Hepatocyte (in vitro differentiated cells): ENCODE data around the gene ITGB8. TPM values are rescaled to one million over a fixed set of nuclear protein-coding genes. Genes with fewer than 3 reads are reported as not detected.
"Not testable (repeated sequence)": the region's sequence is repeated elsewhere in the genome, so short reads cannot be mapped to it uniquely, and the experiment has no call there.

Experiments used
- DNase-seq: peaks from one replicate; pipeline ENCODE4 v3.0.0-alpha.2; 2016; ENCODE audit warnings: low spot score
- H2AFZ ChIP-seq: fragments of 200-600 bp; sonication (generic); 2 replicates; pipeline ENCODE4 v1.6.0; 2016; ENCODE audit warnings: antibody characterized with exemption, mild to moderate bottlenecking
- H3K27ac ChIP-seq: fragments of 200-600 bp; sonication (generic); 2 replicates; pipeline ENCODE4 v1.5.1; 2016; ENCODE audit warnings: mild to moderate bottlenecking
- H3K27me3 ChIP-seq: fragments of 200-600 bp; sonication (generic); 2 replicates; pipeline ENCODE4 v1.6.1; 2016
- H3K36me3 ChIP-seq: fragments of 200-600 bp; sonication (generic); replicated peaks from 2 replicates; pipeline ENCODE4 v1.5.1; 2016; ENCODE audit warnings: low read depth; ENCODE audit not compliant: insufficient read depth
- H3K4me1 ChIP-seq: fragments of 200-600 bp; sonication (generic); 2 replicates; pipeline ENCODE4 v1.5.1; 2016; ENCODE audit warnings: mild to moderate bottlenecking, moderate library complexity; ENCODE audit not compliant: insufficient read depth
- H3K4me2 ChIP-seq: fragments of 200-600 bp; sonication (generic); 2 replicates; pipeline ENCODE4 v1.6.0; 2016
- H3K4me3 ChIP-seq: fragments of 200-600 bp; sonication (generic); 2 replicates; pipeline ENCODE4 v1.5.1; 2016; ENCODE audit warnings: mild to moderate bottlenecking
- H3K79me2 ChIP-seq: fragments of 200-600 bp; sonication (generic); 2 replicates; pipeline ENCODE4 v1.6.0; 2017; ENCODE audit warnings: mild to moderate bottlenecking
- H3K9me2 ChIP-seq: fragments of 200-600 bp; sonication (generic); replicated peaks from 2 replicates; pipeline ENCODE4 v1.6.0; 2017; ENCODE audit warnings: mild to moderate bottlenecking; ENCODE audit not compliant: insufficient read depth
- H3K9me3 ChIP-seq: fragments of 200-600 bp; sonication (generic); 2 replicates; pipeline ENCODE4 v1.5.1; 2016; ENCODE audit warnings: low read depth, mild to moderate bottlenecking
- H4K20me1 ChIP-seq: fragments of 200-600 bp; sonication (generic); 2 replicates; pipeline ENCODE4 v1.6.0; 2016; ENCODE audit warnings: mild to moderate bottlenecking; ENCODE audit not compliant: insufficient read depth, poor library complexity, severe bottlenecking
- EZH2 ChIP-seq: fragments of 200-600 bp; sonication (generic); IDR thresholded peaks from 2 replicates; pipeline ENCODE4 v1.6.1; 2016; ENCODE audit warnings: antibody characterized with exemption, mild to moderate bottlenecking, borderline replicate concordance
- EZH2phosphoT487 ChIP-seq: fragments of 200-600 bp; sonication (generic); IDR thresholded peaks from one replicate; pipeline ENCODE4 v1.6.1; 2018; ENCODE audit warnings: antibody characterized with exemption, mild to moderate bottlenecking, low read depth, moderate library complexity; ENCODE audit not compliant: unreplicated experiment, severe bottlenecking
- WGBS: methylation state at CpG from one replicate; pipeline ENCODE4 v1.1.6; 2016; ENCODE audit warnings: low lambda C conversion rate; ENCODE audit errors: missing lambda C conversion rate; 5-methylcytosine and 5-hydroxymethylcytosine counted together
- polyA plus RNA-seq: library from polyadenylated mRNA; unstranded; fragments of >200 nt; fragmentation: Nextera tagmentation; extraction: Ambion mirVana; gene quantifications from 2 replicates; pipeline ENCODE4 v1.2.1, GENCODE V29; 2016
- total RNA-seq: library from RNA; depleted of rRNA; stranded (reverse); fragments of >200 nt; gene quantifications from 2 replicates; pipeline ENCODE4 v1.2.3, GENCODE V29; 2014
- TF ChIP-seq, protein P1 (sequence below): fragments of 200-600 bp; sonication (generic); IDR thresholded peaks from 2 replicates; pipeline ENCODE4 v1.5.1; 2016; ENCODE audit warnings: antibody characterized with exemption, mild to moderate bottlenecking; ENCODE audit not compliant: poor library complexity

Gene ITGB8
- total and polyA plus RNA-seq, 2 experiments from 2014 or later, result 7.2 to 37.0 TPM

DNA sequence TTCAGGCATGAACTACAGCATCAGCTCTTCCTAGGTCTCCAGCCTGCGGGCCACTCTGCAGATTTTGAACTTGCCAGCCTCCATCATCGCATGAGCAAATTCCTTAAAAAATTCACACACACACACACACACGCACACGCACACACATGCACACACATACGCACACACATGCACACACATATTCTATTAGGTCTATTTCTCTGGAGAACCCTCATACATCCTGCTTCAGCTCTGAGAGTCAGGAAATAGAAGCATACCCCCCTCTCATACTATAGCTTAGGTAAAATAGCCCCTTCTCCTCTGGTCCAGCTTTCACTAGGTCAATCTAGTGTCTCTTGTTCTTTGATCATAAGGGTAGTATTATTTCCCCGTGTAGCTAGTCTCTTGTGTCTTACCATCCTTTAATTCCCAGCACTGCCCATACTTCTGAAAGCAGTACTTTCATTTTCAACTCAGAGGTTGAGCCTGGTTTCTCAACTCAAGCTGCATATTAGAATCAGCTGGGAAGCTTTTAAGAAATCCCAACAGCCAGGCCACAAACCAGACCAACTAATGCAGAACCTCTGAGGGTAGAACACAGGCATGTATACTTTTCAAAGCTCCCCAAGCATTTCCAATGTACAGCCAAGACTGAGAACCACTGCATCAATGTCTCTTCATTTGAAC, 30.9 kb upstream of the ITGB8 start:
- TF ChIP-seq, protein P1, sequence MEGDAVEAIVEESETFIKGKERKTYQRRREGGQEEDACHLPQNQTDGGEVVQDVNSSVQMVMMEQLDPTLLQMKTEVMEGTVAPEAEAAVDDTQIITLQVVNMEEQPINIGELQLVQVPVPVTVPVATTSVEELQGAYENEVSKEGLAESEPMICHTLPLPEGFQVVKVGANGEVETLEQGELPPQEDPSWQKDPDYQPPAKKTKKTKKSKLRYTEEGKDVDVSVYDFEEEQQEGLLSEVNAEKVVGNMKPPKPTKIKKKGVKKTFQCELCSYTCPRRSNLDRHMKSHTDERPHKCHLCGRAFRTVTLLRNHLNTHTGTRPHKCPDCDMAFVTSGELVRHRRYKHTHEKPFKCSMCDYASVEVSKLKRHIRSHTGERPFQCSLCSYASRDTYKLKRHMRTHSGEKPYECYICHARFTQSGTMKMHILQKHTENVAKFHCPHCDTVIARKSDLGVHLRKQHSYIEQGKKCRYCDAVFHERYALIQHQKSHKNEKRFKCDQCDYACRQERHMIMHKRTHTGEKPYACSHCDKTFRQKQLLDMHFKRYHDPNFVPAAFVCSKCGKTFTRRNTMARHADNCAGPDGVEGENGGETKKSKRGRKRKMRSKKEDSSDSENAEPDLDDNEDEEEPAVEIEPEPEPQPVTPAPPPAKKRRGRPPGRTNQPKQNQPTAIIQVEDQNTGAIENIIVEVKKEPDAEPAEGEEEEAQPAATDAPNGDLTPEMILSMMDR, result no peak
- no peak for TF ChIP-seq EZH2
- no peak for TF ChIP-seq EZH2phosphoT487
- no peaks in the 10 kb centered on the region for H3K9me3 ChIP-seq
- no peaks in the 10 kb centered on the region for H3K36me3 ChIP-seq
- no peak overlapping the region for H3K4me3 ChIP-seq
- WGBS, result 92% methylated on average over 6 of the region's 6 CpGs
- H3K79me2 ChIP-seq, result no peaks in the 10 kb centered on the region
- no peak overlapping the region for H3K4me2 ChIP-seq
- no peaks in the 10 kb centered on the region for H4K20me1 ChIP-seq
- no peaks in the 10 kb centered on the region for H3K9me2 ChIP-seq
- H3K4me1 ChIP-seq, result no peaks in the 10 kb centered on the region
- H2AFZ ChIP-seq, result no peak overlapping the region
- no peaks in the 10 kb centered on the region for H3K27me3 ChIP-seq
- no peak for DNase-seq
- no peak overlapping the region for H3K27ac ChIP-seq

GRCh38 chr7:20301311-20301939, 29.3 kb upstream of the ITGB8 start:
- Histone ChIP-seq H3K36me3 (no peaks in the 10 kb centered on the region), H3K9me2 (no peaks in the 10 kb centered on the region), H3K9me3 (no peaks in the 10 kb centered on the region), H3K4me2 (no peak overlapping the region), H4K20me1 (no peaks in the 10 kb centered on the region), H3K27me3 (no peaks in the 10 kb centered on the region), H2AFZ (no peak overlapping the region), H3K4me3 (no peak overlapping the region), H3K27ac (no peak overlapping the region), H3K79me2 (no peaks in the 10 kb centered on the region), H3K4me1 (peaks cover 4% of the 10 kb centered on the region)
- TF ChIP-seq, protein P1, result no peak
- TF ChIP-seq EZH2 (no peak), EZH2phosphoT487 (no peak)
- WGBS, result 82% methylated on average over 4 of the region's 4 CpGs
- DNase-seq, result no peak

DNA sequence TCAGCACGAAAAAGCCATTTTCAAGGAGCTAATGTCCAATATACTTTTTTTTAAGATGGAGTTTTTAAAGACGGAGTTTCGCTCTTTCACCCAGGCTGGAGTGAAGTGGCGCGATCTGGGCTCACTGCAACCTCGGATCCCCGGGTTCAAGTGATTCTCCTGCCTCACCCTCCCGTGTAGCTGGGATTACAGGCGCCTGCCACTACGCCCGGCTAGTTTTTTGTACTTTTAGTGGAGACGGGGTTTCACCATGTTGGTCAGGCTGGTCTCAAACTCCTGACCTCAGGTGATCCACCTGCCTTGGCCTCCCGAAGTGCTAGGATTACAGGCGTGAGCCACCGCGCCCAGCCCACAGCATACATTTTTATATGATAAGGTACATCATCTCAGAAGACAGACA, 28.4 kb upstream of the ITGB8 start:
- H3K4me2 ChIP-seq, H2AFZ ChIP-seq, DNase-seq, H3K36me3 ChIP-seq, H4K20me1 ChIP-seq, H3K9me2 ChIP-seq, H3K9me3 ChIP-seq, H3K27ac ChIP-seq, H3K4me3 ChIP-seq, H3K79me2 ChIP-seq, H3K27me3 ChIP-seq, H3K4me1 ChIP-seq: not testable (repeated sequence)
- WGBS, result 96% methylated on average over 16 of the region's 16 CpGs

DNA sequence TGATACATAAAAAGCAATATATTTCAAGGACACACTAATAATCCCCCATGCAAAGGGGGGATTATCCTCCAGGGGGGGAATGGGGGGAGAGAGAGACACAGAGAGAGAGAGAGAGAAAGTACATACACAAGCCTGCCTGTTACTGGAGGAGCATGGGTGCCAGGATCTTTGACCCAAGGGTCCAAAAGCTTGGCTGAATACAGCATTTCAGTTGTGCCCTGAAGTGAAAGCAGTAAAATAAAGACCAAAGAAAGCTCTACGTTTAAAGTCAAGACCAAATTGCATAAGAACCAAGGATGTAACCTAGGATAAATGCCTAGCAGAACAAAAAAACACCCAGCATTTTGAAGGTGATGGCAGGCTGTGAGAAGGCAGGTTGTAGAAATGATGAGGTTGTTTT, 27.8 kb upstream of the ITGB8 start:
- Histone ChIP-seq H3K4me2 (no peak overlapping the region), H3K4me1 (peaks cover 9% of the 10 kb centered on the region), H3K9me3 (no peaks in the 10 kb centered on the region), H2AFZ (no peak overlapping the region), H3K36me3 (no peaks in the 10 kb centered on the region), H3K9me2 (no peaks in the 10 kb centered on the region), H4K20me1 (no peaks in the 10 kb centered on the region), H3K27me3 (no peaks in the 10 kb centered on the region), H3K79me2 (no peaks in the 10 kb centered on the region), H3K27ac (peak overlapping the region; percentile 46), H3K4me3 (no peak overlapping the region)
- DNase-seq, result peak; percentile 12
- no peak for TF ChIP-seq EZH2phosphoT487
- WGBS, result 50% methylated on average over 1 of the region's 1 CpG
